ENCODE measurements around the gene ZSCAN5A.

The ZSCAN5A gene

DNA sequence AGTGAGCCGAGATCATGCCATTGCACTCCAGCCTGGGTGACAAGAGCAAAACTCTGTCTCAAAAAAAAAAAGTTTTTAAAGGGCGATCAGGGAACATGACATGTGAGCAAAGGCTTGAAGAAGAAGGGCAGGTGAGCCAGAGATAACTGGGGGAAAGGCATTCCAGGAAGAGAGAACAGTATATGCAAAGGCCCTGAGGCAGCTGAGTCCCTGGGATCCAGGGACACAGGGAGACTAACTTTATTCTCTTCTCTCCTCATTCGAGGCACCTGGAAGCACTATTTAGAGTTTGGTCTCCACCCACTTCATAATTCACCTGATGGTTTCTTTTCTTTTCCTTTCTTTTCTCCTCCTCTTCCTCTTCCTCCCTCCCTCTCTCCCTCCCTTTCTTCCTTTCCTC, 17.6 kb downstream of the ZSCAN5A start:
- H3K27me3 ChIP-seq: no peaks in the 10 kb centered on the region
- H3K4me1 ChIP-seq (ENCODE audit: control insufficient read depth in 1 of 2, insufficient read depth in 1 of 2, low read depth in 1 of 2, low read length in 1 of 2): peaks cover 4 to 7% of the 10 kb centered on the region in 2 experiments
- no peak overlapping the region for H3K4me3 ChIP-seq (ENCODE audit: low read depth in 1 of 2, low read length in 1 of 2)
- H3K27ac ChIP-seq: no peak overlapping the region
- no peaks in the 10 kb centered on the region for H3K36me3 ChIP-seq
- TF ChIP-seq, protein P1, sequence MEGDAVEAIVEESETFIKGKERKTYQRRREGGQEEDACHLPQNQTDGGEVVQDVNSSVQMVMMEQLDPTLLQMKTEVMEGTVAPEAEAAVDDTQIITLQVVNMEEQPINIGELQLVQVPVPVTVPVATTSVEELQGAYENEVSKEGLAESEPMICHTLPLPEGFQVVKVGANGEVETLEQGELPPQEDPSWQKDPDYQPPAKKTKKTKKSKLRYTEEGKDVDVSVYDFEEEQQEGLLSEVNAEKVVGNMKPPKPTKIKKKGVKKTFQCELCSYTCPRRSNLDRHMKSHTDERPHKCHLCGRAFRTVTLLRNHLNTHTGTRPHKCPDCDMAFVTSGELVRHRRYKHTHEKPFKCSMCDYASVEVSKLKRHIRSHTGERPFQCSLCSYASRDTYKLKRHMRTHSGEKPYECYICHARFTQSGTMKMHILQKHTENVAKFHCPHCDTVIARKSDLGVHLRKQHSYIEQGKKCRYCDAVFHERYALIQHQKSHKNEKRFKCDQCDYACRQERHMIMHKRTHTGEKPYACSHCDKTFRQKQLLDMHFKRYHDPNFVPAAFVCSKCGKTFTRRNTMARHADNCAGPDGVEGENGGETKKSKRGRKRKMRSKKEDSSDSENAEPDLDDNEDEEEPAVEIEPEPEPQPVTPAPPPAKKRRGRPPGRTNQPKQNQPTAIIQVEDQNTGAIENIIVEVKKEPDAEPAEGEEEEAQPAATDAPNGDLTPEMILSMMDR (IDR thresholded peaks at IDR 0.05): no peak
- no peaks in the 10 kb centered on the region for H3K9me3 ChIP-seq

DNA sequence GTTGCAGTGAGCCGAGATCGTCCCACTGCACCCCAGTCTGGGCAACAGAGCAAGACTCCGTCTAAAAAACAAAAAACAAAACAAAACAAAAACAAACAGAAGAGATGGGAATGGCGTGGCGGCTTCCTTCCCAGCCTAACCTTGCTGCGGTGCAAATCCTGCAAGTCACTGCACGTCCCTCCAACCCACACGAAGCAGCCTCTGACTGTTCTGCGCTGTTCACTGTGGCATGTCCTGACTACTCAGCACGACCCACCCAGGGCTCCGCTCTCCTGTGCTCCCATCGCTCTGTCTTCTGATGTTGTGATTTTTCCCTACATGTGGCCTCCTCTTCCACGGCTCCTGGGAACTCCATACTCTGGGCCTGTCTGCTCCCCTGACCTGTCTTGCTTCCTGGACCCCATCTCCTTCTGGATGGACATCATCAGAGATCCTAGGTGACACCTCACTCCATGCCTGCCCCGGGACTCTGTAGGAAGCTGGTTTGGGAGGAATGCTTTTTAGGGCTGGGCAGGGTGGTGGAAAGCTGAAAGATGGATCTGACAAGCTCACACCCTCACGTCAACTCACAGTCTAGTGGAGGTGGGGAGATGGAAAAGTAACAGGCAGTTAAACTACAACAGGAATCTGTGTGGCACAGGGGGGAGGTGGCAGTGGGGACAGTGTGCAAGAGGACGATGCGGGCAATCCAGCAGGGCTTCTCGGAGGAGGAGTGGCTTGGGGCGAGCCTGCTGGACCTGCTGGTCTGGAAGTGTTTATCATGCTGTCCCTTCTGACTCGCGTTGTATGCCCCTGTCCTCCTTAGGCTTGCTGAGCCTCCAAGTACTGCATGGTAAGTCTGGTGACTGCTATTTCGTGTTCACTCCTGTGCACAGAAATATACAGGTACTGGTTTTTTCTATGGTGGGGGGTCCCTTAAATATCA, 18.8 kb downstream of the ZSCAN5A start:
- Histone ChIP-seq H3K4me1 (ENCODE audit: control insufficient read depth in 1 of 2, insufficient read depth in 1 of 2, low read depth in 1 of 2, low read length in 1 of 2) (no peaks in the 10 kb centered on the region), H3K4me3 (ENCODE audit: low read depth in 1 of 2, low read length in 1 of 2) (no peak overlapping the region), H3K36me3 (no peaks in the 10 kb centered on the region), H3K27ac (no peak overlapping the region), H3K27me3 (no peaks in the 10 kb centered on the region), H3K9me3 (no peaks in the 10 kb centered on the region)
- TF ChIP-seq, protein P1 (IDR thresholded peaks at IDR 0.05): no peak

DNA sequence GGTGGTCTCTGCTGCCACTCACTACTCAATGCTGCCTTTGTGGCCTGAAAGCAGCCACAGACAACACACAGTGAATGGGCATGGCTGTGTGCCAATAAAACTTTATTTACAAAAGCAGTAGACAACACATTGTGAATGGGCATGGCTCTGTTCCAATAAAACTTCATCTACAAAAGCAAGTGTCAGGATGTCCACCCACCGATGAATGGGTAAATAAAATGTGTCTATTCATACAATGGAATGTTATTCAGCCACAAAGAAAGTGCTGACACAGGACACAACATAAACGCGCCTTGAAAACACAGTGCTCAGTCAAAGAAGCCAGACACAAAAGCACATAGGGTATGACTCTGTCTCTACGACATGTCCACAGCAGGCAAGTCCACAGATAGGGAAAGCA, 20.1 kb downstream of the ZSCAN5A start:
- TF ChIP-seq, protein P1 (IDR thresholded peaks at IDR 0.05): no peak
- H3K9me3 ChIP-seq: no peaks in the 10 kb centered on the region
- no peaks in the 10 kb centered on the region for H3K27me3 ChIP-seq
- H3K36me3 ChIP-seq: no peaks in the 10 kb centered on the region
- H3K4me1 ChIP-seq (ENCODE audit: control insufficient read depth in 1 of 2, insufficient read depth in 1 of 2, low read depth in 1 of 2, low read length in 1 of 2): no peaks in the 10 kb centered on the region
- H3K4me3 ChIP-seq (ENCODE audit: low read depth in 1 of 2, low read length in 1 of 2): no peak overlapping the region
- H3K27ac ChIP-seq: no peak overlapping the region

DNA sequence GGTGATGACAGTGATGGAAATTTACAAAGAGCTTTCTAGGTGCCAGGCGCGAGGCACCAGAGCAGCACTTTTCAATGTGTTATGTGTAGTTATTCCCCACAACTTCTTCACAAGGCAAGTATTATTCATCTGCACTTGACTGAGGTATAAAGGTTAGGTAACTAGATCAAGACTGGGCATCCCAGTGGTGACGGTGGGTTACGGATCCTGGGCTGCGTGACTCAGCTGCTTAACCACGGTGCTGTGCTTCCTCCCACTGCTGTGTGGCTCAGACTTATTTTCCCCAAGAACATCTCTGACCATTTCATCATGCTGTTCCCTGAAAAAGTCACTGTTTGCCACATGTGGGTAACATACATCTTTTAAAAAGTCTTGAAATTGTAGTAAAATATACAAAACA, 22.8 kb downstream of the ZSCAN5A start:
- H3K36me3 ChIP-seq: no peaks in the 10 kb centered on the region
- H3K27ac ChIP-seq: no peak overlapping the region
- no peaks in the 10 kb centered on the region for H3K9me3 ChIP-seq
- TF ChIP-seq, protein P1 (IDR thresholded peaks at IDR 0.05): no peak
- H3K4me1 ChIP-seq (ENCODE audit: control insufficient read depth in 1 of 2, insufficient read depth in 1 of 2, low read depth in 1 of 2, low read length in 1 of 2): no peaks in the 10 kb centered on the region
- no peak overlapping the region for H3K4me3 ChIP-seq (ENCODE audit: low read depth in 1 of 2, low read length in 1 of 2)
- no peaks in the 10 kb centered on the region for H3K27me3 ChIP-seq

DNA sequence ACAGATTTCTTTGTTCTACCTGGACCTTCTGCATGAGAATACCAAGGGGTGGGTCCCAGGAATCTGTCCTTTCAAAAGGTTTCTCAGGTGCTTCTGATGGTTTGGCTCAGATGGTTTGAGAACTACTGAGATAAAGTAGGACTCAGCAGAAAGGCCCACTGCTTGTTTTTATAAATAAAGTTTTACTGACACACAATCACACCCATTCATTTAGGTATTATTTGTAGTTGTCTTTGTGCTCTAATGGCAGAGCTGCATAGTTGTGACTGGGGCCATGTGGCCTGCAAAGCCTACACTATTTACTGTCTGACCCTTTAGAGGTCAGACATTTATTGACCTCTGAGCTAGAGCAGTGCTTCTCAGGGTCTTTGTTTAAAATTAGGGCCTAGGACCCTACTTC, 24.5 kb downstream of the ZSCAN5A start:
- no peaks in the 10 kb centered on the region for H3K27me3 ChIP-seq
- H3K9me3 ChIP-seq: no peaks in the 10 kb centered on the region
- TF ChIP-seq, protein P1 (IDR thresholded peaks at IDR 0.05): no peak
- no peak overlapping the region for H3K4me3 ChIP-seq (ENCODE audit: low read depth in 1 of 2, low read length in 1 of 2)
- no peaks in the 10 kb centered on the region for H3K4me1 ChIP-seq (ENCODE audit: control insufficient read depth in 1 of 2, insufficient read depth in 1 of 2, low read depth in 1 of 2, low read length in 1 of 2)
- H3K27ac ChIP-seq: no peak overlapping the region
- no peaks in the 10 kb centered on the region for H3K36me3 ChIP-seq

Data from neutrophil (primary cell).